HG02571 (cell line): ENCODE measurements around the gene ABI3BP.
"Not testable (repeated sequence)": the region's sequence is repeated elsewhere in the genome, so short reads cannot be mapped to it uniquely, and the experiment has no call there.

ENCODE experiments used
- ATAC-seq: cut with Tn5 transposase; IDR thresholded peaks from one replicate; pipeline ENCODE4 v1.9.1; 2021; ENCODE audit warnings: mild to moderate bottlenecking, moderate library complexity; ENCODE audit not compliant: unreplicated experiment

ABI3BP gene

DNA sequence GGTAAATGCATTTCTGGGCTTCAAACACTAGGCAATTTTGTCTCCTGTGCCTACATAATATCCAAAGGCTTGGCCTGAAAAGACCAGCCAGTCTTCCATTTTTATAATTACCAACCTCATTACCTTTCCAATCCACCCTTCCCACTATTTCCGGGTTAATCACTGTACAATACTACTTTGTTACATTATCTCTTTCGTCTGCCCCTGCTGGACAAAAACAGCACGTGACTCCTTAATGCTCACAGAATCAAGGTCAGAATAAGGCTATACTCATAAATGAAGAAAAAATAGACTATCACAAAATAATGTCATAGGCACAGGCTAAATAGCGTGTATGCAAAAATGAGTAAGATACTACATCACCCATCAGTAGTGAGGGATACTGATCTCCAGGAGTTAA lies 40.1 kb downstream of the ABI3BP start:
- no peak for ATAC-seq

DNA sequence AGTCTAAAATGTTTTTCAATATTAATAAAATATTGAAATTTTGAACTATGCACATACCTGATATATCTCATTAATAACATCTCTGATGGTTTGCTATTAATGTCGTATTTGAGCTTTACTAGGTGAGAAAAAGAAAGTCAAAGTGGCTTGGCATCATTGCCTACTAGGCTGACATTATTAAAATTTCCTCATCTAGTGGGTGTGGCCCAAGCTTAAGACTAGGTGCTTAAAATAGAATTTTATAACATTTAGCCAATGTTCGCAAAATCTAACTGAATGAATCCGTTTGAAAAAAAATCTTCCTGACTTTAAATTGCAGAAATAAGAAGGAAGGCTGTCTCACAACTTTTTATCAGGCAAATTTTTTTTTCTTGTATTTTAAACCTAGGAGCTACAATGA lies 46.1 kb downstream of the ABI3BP start:
- ATAC-seq: no peak

DNA sequence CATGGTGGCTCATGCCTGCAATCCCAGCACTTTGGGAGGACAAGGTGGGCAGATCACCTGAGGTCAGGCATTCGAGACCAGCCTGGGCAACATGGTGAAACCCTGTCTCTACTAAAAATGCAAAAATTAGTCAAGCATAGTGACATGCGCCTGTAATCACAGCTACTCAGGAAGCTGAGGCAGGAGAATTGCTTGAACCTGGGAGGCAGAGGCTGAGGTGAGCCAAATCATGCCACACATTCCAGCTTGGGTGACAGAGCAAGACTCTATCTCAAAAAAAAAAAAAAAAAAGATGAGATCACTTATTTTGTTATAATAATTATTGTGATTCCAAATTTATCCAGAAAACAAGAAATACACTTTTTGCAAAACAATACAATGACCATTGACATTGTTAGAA lies 47.1 kb downstream of the ABI3BP start:
- not testable (repeated sequence) for ATAC-seq

DNA sequence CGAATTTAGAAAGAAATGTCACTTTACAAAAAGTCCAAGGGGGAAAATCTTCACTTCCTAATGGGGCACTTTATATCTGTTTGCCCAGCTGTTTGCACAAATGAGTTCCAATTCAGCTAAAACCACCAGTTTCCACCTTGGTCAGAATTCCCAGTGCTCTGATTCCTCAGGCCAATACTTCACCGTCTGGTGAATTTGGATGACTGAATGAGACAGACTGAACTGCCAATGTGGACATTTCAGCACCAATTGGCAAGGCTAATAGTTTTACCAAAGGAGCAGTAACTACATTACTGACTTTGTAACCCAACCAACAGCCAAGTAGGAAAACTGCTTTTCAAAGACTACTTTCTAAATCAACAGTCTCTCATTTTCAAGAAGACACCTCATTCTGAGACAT lies 51.8 kb downstream of the ABI3BP start:
- no peak for ATAC-seq

DNA sequence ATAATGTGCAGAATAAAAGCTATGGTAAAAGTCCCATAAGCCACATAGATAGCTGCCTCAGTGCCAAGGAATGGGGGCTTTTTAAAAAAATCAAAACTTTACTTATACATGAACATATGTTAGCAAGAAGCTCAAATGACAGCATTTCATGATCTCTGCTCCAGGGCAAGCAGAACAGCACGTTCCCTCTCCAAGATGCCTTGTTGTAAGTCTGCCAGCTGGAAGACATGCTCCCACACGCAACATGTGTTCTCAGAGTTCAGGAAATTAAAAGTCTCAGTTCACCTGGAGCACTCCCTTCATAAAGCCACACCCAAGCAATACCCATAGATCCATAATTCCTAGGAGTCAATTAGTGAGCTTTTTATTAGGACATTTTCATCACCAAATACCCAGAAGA lies 52.2 kb downstream of the ABI3BP start:
- ATAC-seq: no peak

DNA sequence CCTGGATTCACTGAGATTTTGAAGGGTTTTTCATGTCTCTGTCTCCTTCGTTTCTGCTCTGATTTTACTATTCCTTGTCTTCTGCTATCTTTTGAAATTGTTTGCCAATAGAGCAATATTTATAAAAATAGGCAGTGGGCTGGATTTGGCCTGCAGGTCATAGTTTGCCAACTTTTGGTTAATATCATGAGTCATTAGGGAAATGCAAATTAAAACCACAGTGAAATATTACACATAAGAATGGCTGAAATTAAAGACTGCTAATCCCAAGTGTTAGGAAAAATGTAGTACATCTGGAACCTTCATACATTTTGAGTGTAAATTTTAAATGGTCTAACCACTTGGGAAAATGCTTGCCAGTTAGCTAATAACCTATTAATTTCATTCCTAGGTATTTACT lies 56.3 kb downstream of the ABI3BP start:
- ATAC-seq: no peak

DNA sequence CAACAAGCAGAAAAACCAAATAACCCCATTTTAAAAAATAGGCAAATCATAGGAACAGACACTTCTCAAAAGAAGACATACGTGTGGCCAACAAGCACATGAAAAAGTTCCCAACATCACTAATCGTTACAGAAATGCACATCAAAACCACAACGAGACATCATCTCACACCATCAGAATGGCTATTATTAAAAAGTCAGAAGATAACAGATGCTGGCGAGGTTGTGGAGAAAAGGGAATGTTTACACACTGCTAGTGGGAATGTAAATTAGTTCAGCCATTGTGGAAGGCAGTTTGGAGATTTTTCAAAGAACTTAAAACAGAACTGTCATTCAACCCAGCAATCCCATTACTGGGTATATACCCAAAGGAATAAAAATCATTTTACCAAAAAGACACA lies 60.7 kb downstream of the ABI3BP start:
- no peak for ATAC-seq

DNA sequence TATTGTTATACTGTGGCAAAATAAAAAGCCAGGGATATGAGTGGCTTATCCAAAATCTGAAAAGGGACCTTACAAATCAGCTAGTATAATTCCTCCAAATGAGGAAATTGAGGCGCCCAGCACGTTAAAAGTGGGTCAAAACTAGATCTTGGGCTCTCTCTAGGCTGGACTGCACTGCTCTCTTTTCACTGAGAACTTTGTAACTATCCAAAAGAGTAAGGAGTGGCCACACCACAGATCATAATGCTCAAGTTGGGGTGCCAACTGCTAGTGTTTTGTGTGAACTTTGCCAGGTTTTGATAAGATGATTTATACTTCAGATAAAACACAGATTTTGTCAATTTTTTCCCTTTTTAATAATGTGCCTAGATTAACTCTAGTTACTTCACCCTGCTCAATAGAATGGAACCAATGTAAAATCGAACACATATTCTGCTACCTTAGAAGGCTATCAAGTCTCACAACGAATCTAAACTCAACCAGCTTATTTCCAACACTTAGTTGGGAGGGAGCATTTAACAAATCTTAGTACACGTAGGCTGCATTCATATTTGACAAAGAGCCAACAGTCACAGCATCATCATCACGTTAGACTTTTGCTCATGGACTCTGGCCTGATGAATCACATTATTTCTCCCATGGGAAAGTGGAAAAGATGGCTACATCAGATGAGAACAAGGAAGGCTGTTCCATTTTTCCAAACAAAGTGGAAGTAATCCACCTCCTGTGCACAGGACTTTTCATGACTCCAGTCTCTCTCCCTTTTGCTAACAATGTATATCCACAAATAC lies 64.4 kb downstream of the ABI3BP start:
- ATAC-seq: no peak

DNA sequence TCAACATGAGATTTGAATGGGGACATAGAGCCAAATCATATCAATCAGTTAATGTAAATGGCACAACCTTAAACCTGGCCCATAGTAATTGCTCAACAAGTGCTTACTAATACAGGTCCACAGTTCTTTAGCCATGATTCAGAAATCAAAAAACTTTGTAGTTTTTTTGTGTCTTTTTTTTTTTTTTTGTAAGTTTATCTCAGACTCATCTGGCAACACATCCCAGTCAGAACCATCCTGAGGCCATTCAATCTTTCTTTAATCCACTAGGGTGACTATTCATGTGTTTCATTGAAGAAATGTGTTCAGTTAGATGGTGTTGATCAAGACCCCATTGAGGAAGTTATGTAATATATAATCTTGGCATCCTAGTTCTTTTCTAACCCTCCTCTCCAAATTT lies 65.4 kb downstream of the ABI3BP start:
- no peak for ATAC-seq

DNA sequence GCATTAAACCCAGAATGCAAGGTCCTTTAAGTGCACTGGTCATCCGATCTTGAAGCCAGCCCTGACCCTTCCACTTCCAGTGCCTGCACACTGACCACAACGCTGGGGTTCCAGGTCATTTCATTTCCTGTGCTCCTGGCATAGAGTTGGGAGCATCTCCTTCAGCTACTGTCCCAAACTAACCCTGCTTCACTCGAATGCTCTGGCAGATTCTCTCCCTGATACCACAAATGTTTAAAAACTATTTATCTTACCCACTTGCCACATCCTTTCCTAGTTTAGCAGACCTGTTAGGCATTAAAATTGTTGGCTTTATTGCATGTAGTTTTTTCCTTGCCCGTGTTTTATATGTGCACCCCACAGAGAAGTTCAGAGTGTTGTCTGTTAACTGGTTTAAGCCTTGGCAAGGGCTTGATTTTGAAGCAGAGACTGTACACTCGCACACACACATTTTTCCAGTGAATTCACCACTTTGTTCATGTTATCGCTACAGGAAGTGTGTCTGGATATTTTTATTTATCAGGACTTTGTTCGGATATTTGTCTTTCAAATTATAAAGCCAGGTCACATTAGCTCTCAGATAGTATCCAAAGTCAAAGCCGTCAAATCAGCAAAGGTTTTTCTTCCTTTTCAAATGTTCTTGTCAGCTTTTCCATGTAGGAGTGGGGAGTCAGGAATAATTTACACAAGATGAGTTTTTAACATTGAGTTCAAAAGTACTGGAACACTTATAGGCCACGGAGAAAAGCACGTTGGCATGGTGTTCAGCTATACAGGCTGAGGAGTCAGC lies 77.3 kb downstream of the ABI3BP start:
- no peak for ATAC-seq

DNA sequence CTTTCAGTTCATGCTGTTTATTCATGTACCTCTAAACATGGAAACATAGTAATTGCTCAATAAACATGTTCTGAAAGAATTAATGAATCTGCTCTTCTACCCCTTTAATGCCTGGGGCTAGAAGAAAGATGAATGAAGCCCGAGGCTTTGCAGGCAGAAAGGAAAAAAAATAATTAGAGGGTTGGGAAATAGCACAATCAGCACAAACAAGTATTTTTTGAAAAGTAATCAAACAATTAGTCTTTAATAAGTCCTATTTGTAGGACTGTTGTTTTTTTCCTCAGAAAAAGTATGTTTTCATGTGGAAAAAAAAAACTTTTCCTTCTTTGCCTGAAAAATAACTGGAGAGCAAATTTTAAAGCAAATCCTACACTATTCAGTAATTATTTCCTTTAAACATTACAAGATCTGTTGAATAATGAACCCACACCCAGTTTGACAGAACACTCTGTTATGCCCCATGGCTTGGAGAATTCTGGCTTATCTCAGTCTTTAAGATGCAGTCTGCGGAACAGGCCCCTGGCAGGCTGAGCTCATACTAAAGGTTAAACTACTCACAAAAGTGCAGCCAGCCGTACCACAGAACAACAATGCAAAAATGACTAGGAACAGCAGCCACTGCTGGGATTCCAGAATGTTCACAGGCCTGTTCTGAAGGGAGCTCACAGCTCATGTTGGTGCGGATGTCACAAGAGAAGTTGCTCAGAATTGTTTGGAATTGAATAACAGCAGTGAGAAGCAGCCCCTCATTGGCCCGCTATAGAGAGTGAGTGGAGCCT lies 79.2 kb downstream of the ABI3BP start:
- ATAC-seq: no peak

DNA sequence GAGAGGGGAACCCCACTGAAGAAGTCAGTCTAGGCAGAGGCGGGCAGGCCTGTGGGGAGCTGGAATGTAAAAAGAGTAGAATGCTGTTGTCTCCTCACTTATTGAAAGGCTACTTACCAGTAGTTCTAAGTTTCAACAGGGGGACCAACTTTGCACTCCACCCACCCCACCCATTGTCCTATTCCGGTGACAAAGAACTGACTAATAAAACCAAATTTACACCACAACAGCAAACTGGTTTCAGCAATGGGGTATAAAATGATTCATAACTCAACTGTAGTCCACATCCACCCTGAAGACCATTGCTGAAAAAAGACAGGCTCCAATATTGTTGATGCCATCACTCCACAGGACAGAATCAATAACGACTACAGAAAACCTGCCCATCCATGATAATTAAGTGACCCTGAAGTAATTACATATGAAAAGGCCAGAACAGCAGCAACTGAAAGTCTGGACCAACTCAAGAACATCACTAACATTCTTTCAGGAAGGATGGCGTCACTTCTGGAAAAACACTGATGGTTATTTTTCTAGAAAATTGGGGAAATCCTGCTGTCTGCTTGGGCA lies 80.2 kb downstream of the ABI3BP start:
- no peak for ATAC-seq

DNA sequence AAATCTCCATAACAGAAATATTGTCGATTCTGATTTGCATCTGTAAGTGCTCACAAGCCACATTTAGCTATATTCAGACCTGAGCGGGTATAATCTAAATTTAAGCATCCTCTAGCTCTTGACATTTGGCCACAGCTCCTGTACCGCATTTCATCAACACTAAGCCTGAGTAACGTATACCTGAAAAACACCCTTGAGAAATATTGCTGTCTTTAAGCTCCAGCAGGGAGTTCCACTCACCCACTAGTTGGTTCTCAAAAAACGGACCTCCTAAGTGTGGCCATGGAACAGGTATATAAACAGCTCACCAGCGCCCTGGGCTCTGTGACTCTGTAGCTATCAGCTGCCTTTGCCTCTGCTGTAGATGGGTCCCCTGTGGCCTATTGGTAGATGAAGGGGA lies 80.7 kb downstream of the ABI3BP start:
- no peak for ATAC-seq

DNA sequence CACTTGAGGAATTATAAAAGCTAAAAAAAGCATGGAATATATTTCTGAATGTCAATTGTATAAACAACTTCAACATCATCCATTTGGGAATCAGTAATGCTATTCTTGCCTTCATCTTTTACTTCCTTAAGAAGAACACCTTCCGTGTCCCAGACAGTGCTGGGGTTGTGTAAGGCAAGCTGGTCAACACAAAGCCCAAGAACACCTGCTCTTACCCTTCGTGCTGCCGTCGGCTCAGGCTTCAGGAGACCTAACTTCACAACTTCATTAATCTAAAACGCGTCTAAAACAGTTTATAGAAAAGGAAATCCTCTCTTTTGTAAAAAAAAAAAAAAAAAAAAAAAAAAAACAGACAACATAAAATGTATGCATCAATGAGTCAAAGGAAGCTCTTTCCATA lies 81.3 kb downstream of the ABI3BP start:
- ATAC-seq: no peak

DNA sequence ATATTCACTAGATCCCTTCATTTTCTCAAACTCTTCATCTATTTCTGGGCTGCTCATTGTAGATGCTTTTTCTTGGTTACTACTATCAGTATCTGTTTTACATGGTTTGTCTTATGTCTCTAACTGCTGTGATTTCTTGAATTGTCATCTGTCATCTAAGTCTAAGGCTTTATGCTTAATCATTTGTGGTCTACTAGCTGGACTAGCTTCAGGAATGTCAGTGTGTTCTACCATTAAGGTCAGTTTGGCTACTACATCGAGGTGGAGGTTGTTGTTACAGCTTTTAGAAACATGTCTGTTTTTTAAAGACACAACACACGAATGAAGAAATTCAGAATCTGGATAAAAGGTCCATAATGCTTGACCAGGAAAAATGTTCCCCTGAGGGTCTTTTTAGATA lies 82.2 kb downstream of the ABI3BP start:
- ATAC-seq: no peak

DNA sequence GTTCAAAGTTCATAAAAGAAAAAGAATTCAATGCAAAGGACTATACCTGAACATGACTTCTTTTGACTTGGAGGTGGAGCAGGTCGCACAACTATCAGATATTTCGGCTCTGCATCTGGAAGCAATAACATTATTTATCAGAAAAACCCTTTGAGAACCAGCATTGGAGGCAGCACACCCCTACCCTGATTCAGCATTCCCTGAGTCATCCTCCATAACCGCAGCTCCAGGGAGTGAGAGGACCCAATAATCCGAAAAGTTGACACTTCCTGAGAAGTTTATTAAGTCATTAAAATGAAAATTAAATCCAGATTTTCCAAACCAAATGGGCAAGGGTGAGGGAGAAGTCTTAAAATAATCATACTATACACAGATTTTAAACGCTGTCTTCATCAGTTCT lies 90.6 kb downstream of the ABI3BP start:
- ATAC-seq: no peak

DNA sequence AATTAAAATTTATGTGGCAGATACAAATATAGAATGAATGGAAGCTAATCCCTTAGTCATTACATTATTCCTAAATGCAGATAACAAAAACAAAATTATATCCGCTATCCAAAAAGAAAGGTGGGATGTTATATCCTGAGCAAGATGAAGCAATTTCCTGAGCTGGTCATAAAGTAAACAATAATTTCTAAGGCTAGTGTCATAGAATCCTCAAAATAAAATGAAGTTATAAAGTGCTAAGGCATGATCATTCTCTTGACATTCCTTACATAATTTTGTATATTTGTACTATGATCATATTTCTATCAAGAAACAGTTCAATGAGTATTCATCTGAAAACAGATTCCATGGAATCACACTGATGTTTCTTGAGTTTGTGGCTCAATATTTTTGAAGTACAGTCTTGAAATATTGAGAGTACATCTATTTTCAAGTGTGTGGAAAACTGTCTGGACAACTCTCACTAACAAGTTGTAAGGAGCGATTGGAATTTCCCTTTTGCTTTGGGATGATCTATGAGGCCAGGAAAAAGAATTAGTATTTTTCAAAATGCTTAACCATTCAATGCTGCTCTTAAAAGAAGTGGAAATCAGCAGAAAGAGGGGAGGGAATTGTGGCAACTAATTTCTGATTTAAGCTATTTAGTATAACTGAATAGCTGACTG lies 92.4 kb downstream of the ABI3BP start:
- no peak for ATAC-seq

DNA sequence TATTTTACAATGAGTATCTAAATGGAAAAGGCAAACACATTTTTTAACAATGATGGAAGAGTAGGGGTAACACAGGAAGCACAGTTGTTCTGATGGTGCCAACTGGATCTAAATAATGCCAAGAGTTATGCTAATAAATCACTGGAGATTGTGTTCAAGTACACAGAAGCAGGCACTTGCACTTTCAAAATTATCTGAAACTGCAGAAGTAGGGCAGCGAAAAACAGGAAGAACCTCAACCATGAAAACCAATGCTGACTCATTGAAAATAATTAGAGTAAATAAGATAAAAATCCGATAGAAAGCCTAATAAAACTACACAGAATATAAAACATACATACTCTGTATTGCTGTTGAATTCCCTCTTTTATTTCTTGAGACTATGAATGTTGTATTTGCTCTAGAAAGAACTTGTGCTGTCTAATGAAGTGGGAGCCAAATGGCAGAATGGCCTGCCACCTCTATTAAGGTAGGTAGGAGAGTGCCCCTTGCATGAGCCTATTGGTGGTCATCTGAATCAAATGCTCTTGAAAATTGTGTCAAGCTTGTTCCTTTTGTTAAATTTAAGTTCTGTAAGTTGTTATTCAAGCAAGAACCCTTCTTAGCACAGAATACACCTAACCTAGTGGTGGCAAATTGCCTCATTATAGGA lies 93.7 kb downstream of the ABI3BP start:
- peak; percentile 82 for ATAC-seq

DNA sequence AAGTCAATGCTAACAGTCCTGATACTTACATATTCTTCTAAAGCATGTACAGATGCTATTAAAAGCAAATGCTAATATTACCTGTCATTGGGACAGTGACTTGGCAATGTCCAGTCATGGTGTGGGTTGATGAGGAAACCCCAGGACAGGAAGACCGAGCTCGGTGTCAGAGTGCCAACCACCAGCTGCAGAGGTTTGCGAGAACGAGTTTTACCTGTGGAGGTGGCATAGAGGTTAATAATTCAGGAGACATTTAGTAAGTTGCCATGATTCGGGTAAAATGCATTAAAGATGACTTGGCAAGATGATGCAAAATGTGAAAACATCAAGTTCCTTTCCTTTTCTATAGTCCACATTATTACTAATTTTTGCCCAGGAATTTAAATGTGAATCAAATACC lies 94.5 kb downstream of the ABI3BP start:
- ATAC-seq: no peak

DNA sequence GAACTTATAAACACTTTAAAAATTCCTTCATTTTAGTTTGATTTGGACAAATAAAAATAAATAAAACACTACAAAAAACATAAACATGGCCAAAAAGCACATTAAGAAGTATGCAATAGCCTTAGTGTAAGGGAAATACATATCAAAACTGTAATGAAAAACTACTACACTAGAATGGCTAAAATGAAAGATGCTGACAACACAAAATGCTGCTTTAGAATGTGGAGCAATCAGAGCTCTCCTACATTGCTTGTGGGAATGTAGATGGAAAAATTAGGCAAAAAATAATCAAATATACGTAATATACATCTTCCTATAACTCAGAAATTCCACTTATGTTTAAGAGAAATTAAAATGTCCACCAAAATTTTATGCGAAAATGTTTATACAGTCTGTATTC lies 96.2 kb downstream of the ABI3BP start:
- no peak for ATAC-seq
